ENCODE data around the gene MAML3.

DNA sequence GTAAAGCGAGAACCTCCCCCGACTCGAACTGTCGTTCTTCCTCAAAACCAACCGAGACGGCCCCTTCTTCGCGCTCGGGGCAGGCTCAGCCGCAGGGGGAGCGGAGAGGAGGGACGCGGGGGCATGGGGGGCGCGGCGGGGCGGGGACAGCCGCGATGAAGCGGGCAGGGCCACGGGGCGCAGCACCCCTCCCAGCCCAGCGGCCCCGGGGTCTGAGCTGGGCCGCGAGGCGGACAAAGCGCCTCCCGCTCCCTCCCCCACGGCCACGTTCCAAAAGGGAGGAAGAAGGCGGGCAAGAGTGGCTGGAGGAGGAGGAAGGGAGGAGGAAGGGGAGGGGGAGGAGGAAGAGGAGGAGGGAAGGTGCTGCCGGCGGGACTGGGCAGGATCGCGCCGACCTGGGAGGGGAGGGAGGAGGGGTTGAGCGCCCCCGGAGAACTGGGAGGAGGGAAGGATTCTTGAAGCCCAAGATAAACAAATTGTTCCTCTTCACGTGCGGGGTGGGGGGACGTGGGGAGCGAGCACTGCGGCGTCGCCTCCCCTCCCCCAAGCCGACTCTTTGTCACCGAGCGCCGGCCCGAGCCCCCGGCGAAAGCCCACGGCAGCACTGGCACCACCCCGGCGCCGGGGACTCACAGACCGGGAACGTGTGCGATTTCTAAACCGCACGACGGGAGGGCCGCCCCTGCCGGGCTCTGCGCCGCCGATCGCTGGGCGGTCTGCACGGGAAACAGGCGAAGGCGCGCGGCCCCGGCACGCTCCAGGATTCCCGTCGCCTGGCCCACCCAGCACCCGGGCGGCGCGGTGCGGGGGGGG lies 2.9 kb downstream of the MAML3 start:
- TF ChIP-seq, protein P1, sequence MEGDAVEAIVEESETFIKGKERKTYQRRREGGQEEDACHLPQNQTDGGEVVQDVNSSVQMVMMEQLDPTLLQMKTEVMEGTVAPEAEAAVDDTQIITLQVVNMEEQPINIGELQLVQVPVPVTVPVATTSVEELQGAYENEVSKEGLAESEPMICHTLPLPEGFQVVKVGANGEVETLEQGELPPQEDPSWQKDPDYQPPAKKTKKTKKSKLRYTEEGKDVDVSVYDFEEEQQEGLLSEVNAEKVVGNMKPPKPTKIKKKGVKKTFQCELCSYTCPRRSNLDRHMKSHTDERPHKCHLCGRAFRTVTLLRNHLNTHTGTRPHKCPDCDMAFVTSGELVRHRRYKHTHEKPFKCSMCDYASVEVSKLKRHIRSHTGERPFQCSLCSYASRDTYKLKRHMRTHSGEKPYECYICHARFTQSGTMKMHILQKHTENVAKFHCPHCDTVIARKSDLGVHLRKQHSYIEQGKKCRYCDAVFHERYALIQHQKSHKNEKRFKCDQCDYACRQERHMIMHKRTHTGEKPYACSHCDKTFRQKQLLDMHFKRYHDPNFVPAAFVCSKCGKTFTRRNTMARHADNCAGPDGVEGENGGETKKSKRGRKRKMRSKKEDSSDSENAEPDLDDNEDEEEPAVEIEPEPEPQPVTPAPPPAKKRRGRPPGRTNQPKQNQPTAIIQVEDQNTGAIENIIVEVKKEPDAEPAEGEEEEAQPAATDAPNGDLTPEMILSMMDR (IDR thresholded peaks at IDR 0.05; ENCODE audit: low read depth, low read length, poor library complexity, severe bottlenecking) = peak; percentile 3
- no peak for TF ChIP-seq EZH2phosphoT487 (IDR thresholded peaks at IDR 0.05; ENCODE audit: borderline replicate concordance, low read length)

All from DOHH2 (cell line).